IMR-90 (cell line): ENCODE results near the gene FAM168B. TPM values are rescaled to one million over a fixed set of nuclear protein-coding genes. Genes with fewer than 3 reads are reported as not detected.

Experiments
- ATAC-seq: fragments of 200-7000 bp; cut with Tn5 transposase; 2 replicates; pipeline ENCODE4 v1.9.1; 2020; ENCODE audit warnings: low read depth, mild to moderate bottlenecking, moderate library complexity
- BruUV-seq: library from RNA; stranded (reverse); fragments of 400-500 nt; replicated peaks from 2 replicates; lab custom pipeline; 2021; lab: Mats Ljungman, UMichigan
- CTCF ChIA-PET: fragments of 300-600 bp; formaldehyde crosslinking; extraction: SDS; loops from one replicate; lab custom pipeline; 2021; ENCODE audit warnings: antibody characterized with exemption; lab: Yijun Ruan, JAX
- POLR2A ChIA-PET: fragments of 300-600 bp; sonication (Branson Sonifier 250); formaldehyde crosslinking; loops from one replicate; lab custom pipeline; 2022; ENCODE audit warnings: antibody characterized with exemption; ENCODE audit not compliant: unreplicated experiment; lab: Charles Lee
- DNase-seq: peaks from one replicate; pipeline ENCODE4 v3.0.0; 2013
- H2AFZ ChIP-seq: replicated peaks from 2 replicates; pipeline ENCODE3; 2013; ENCODE audit warnings: low read length, mild to moderate bottlenecking; ENCODE audit not compliant: poor library complexity
- H2AK5ac ChIP-seq: 2 replicates; pipeline ENCODE4 v1.6.1; 2013; ENCODE audit warnings: low read depth, low read length, inconsistent platforms
- H2AK9ac ChIP-seq: replicated peaks from 2 replicates; pipeline ENCODE3; 2013; ENCODE audit warnings: mild to moderate bottlenecking, low read depth, low read length, moderate library complexity; ENCODE audit not compliant: poor library complexity
- H2BK120ac ChIP-seq: 2 replicates; pipeline ENCODE4 v1.6.1; 2013; ENCODE audit warnings: low read depth, low read length, inconsistent platforms
- H2BK15ac ChIP-seq: 3 replicates; pipeline ENCODE4 v1.6.1; 2013; ENCODE audit warnings: low read depth, low read length, inconsistent platforms
- H2BK20ac ChIP-seq: 2 replicates; pipeline ENCODE4 v1.6.1; 2013; ENCODE audit warnings: low read depth, mild to moderate bottlenecking, inconsistent platforms, low read length, moderate library complexity
- H2BK5ac ChIP-seq: 2 replicates; pipeline ENCODE4 v1.6.1; 2013; ENCODE audit warnings: mild to moderate bottlenecking, low read depth, low read length, inconsistent platforms; ENCODE audit not compliant: poor library complexity, severe bottlenecking
- H3K14ac ChIP-seq: replicated peaks from 2 replicates; pipeline ENCODE4 v1.6.1; 2013; ENCODE audit warnings: low read depth, low read length, inconsistent platforms
- H3K18ac ChIP-seq: 2 replicates; pipeline ENCODE4 v1.6.1; 2013; ENCODE audit warnings: low read depth, low read length, control low read depth
- H3K23ac ChIP-seq: 2 replicates; pipeline ENCODE4 v1.6.1; 2013; ENCODE audit warnings: low read depth, low read length, inconsistent platforms
- H3K27ac ChIP-seq: 2 replicates; pipeline ENCODE4 v1.5.1; 2013; ENCODE audit warnings: mild to moderate bottlenecking, control low read depth, low read length; ENCODE audit not compliant: insufficient read depth
- H3K27me3 ChIP-seq: 2 replicates; pipeline ENCODE4 v1.6.1; 2013; ENCODE audit warnings: low read length; ENCODE audit not compliant: control insufficient read depth, insufficient read depth
- H3K36me3 ChIP-seq: 2 replicates; pipeline ENCODE4 v1.6.1; 2013; ENCODE audit warnings: low read length, mixed read lengths; ENCODE audit not compliant: control insufficient read depth, insufficient read depth
- H3K4ac ChIP-seq: 2 replicates; pipeline ENCODE4 v1.6.1; 2013; ENCODE audit warnings: low read depth, low read length, inconsistent platforms
- H3K4me1 ChIP-seq: 2 replicates; pipeline ENCODE4 v1.6.1; 2013; ENCODE audit warnings: low read length, mixed read lengths; ENCODE audit not compliant: control insufficient read depth, insufficient read depth
- H3K4me2 ChIP-seq: 2 replicates; pipeline ENCODE4 v1.6.1; 2013; ENCODE audit warnings: low read depth, mild to moderate bottlenecking, control low read depth, low read length, moderate library complexity
- H3K4me3 ChIP-seq: 2 replicates; pipeline ENCODE4 v1.5.1; 2013; ENCODE audit warnings: low read depth, mild to moderate bottlenecking, control low read depth, low read length, moderate library complexity; ENCODE audit not compliant: insufficient read depth
- H3K56ac ChIP-seq: 2 replicates; pipeline ENCODE4 v1.6.1; 2013; ENCODE audit warnings: low read length, inconsistent platforms; ENCODE audit not compliant: insufficient read depth; ENCODE audit errors: extremely low read depth
- H3K79me1 ChIP-seq, 2 experiments: 2 replicates each; pipeline ENCODE4 v1.6.1; 2013; ENCODE audit warnings: low read length in 2 of 2, inconsistent platforms in 1 of 2, low read depth in 1 of 2
- H3K9ac ChIP-seq: 2 replicates; pipeline ENCODE4 v1.6.1; 2013; ENCODE audit warnings: low read depth, low read length, control low read depth
- H3K9me1 ChIP-seq: 2 replicates; pipeline ENCODE4 v1.6.1; 2013; ENCODE audit warnings: low read length, inconsistent platforms; ENCODE audit not compliant: insufficient read depth
- H3K9me3 ChIP-seq: 2 replicates; pipeline ENCODE4 v1.6.1; 2013; ENCODE audit warnings: low read length; ENCODE audit not compliant: control insufficient read depth, insufficient read depth
- H4K20me1 ChIP-seq: 2 replicates; pipeline ENCODE4 v1.6.1; 2013; ENCODE audit warnings: low read length, inconsistent platforms; ENCODE audit not compliant: insufficient read depth
- H4K5ac ChIP-seq: 2 replicates; pipeline ENCODE4 v1.6.1; 2013; ENCODE audit warnings: mild to moderate bottlenecking, low read depth, low read length, control low read depth
- H4K8ac ChIP-seq, 2 experiments: 2 replicates each; pipeline ENCODE4 v1.6.1; 2013; ENCODE audit warnings: low read depth in 2 of 2, low read length in 2 of 2, control low read depth in 1 of 2, inconsistent platforms in 1 of 2
- H4K91ac ChIP-seq: 2 replicates; pipeline ENCODE4 v1.6.1; 2013; ENCODE audit warnings: low read depth, low read length, inconsistent platforms; ENCODE audit not compliant: insufficient read depth
- CEBPB ChIP-seq: IDR thresholded peaks from 2 replicates; pipeline ENCODE4 v1.6.1; 2012; ENCODE audit warnings: low read depth, low read length, improper control_type of control experiment
- ELK1 ChIP-seq: fragments of 150-350 bp; IDR thresholded peaks from 2 replicates; pipeline ENCODE4 v1.6.1; 2016; ENCODE audit warnings: low read depth, mild to moderate bottlenecking, low read length, moderate library complexity, borderline replicate concordance
- FOS ChIP-seq: fragments of 150-350 bp; IDR thresholded peaks from 2 replicates; pipeline ENCODE4 v1.6.1; 2016; ENCODE audit warnings: low read depth, low read length
- WGBS, 2 experiments: methylation state at CpG; one replicate each; pipeline versions ENCODE4 v1.1.5 to v1.1.7; 2013; ENCODE audit warnings: missing lambda C conversion rate in 2 of 2; ENCODE audit not compliant: insufficient read length in 1 of 2; ENCODE audit errors: extremely low coverage in 2 of 2; 5-methylcytosine and 5-hydroxymethylcytosine counted together
- dilution Hi-C: fragments of 300-500 bp; cut with HindIII; formaldehyde crosslinking; loops from one replicate; pipeline ENCODE4 v1.14.3; 2018; ENCODE audit warnings: low sequenced_read_pairs; ENCODE audit not compliant: unreplicated experiment
- in situ Hi-C: fragments of 300-500 bp; cut with MboI; formaldehyde crosslinking; loops from 3 replicates; pipeline ENCODE4 v1.14.3; 2019; ENCODE audit warnings: low sequenced_read_pairs, inconsistent platforms, mixed read lengths
- intact Hi-C: fragments of 100-400 bp; cut with micrococcal nuclease; formaldehyde crosslinking; loops from 2 replicates; pipeline ENCODE4 v1.10.0; 2022
- polyA plus RNA-seq, 3 experiments: library from polyadenylated mRNA; depleted of rRNA; stranded (reverse); fragments of >200 nt; gene quantifications; 2 replicates each; pipeline ENCODE4 v1.2.3, GENCODE V29; 2012; ENCODE audit warnings: low replicate concordance in 1 of 3
- total RNA-seq: library from RNA; depleted of rRNA; stranded (reverse); fragments of >200 nt; gene quantifications from 2 replicates; pipeline ENCODE4 v1.2.3, GENCODE V29; 2012

The FAM168B gene
- total and polyA plus RNA-seq, 2 of the 4 experiments (the other 2 are of a cell fraction), result 76.4 to 106 TPM

DNA sequence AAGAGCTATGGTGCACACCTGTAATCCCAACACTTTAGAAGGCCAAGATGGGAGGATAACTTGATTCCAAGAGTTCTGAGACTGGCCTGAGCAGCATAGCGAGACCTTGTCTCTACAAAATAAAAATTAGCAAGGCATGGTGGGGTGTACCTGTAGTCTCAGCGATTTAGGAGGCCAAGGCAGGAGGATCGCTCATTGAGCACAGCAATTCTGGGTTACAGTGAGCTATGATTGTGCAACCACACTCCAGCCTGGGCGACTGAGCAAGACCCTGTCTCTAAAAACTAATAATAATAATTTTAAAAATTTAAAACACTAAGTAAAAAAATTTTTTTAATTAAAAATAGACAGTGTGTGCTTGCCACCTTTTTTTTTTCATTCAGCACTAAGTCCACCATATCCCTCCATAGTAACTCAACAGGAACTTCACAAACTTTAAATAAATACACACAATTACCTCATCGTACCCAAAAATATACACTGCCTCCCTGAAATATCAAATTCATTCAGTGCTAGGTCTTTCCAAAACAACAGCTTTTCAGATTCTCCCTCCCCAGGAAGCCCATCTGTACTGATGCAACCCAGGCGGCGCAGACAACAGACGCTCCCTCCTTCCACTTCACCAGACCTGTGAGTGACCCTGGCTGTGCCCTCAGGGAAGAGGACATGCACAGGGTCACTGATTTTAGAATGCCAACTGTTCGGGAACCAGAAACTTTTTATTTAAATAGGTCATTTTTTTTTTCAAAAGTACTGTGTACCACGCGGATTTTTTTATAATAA lies 29.6 kb downstream of the FAM168B start:
- no peak overlapping the region for H2BK20ac ChIP-seq
- no peak overlapping the region for H4K5ac ChIP-seq
- H3K36me3 ChIP-seq, result peaks cover 30% of the 10 kb centered on the region
- no peak overlapping the region for H4K8ac ChIP-seq
- H3K18ac ChIP-seq, result no peak overlapping the region
- dilution Hi-C loops, result no loop called here
- no peak overlapping the region for H3K27ac ChIP-seq
- H2AK5ac ChIP-seq, result no peak overlapping the region
- no TSS peak for BruUV-seq
- no peak overlapping the region for H3K4me3 ChIP-seq
- H3K27me3 ChIP-seq, result no peaks in the 10 kb centered on the region
- no peak overlapping the region for H2BK15ac ChIP-seq
- H3K14ac ChIP-seq, result no peak overlapping the region
- no peak overlapping the region for H3K9ac ChIP-seq
- POLR2A ChIA-PET, result no interaction called here
- no peak overlapping the region for H3K56ac ChIP-seq
- TF ChIP-seq FOS (no peak), ELK1 (no peak), CEBPB (peak; percentile 51)
- peaks cover 24 to 62% of the 10 kb centered on the region in 2 experiments for H3K79me1 ChIP-seq
- no peak overlapping the region for H3K23ac ChIP-seq
- no peak overlapping the region for H2AFZ ChIP-seq
- peak; percentile 25 for ATAC-seq
- H2AK9ac ChIP-seq, result no peak overlapping the region
- no peak overlapping the region for H4K91ac ChIP-seq
- CTCF ChIA-PET, result no interaction called here
- peak; percentile 16 for DNase-seq
- WGBS, 2 experiments, result 75 to 100% methylated on average over 1 of the region's 11 CpGs
- peaks cover 13% of the 10 kb centered on the region for H3K4me1 ChIP-seq
- no peak overlapping the region for H2BK120ac ChIP-seq
- no peak overlapping the region for H2BK5ac ChIP-seq
- no peak overlapping the region for H3K4me2 ChIP-seq
- H3K9me3 ChIP-seq, result no peaks in the 10 kb centered on the region
- peaks cover 74% of the 10 kb centered on the region for H4K20me1 ChIP-seq
- in situ Hi-C loops, result no loop called here
- intact Hi-C loops, result no loop called here
- H3K9me1 ChIP-seq, result peaks cover 13% of the 10 kb centered on the region
- no peak overlapping the region for H3K4ac ChIP-seq
